NCI-H1694 treated with DMSO at 0.1 percent for 48 hours (cell line): ENCODE data around the gene PDE4D.

Source experiments
- DNase-seq: peaks from one replicate; lab custom pipeline; 2025; lab: John Stamatoyannopoulos, UW

PDE4D gene

DNA sequence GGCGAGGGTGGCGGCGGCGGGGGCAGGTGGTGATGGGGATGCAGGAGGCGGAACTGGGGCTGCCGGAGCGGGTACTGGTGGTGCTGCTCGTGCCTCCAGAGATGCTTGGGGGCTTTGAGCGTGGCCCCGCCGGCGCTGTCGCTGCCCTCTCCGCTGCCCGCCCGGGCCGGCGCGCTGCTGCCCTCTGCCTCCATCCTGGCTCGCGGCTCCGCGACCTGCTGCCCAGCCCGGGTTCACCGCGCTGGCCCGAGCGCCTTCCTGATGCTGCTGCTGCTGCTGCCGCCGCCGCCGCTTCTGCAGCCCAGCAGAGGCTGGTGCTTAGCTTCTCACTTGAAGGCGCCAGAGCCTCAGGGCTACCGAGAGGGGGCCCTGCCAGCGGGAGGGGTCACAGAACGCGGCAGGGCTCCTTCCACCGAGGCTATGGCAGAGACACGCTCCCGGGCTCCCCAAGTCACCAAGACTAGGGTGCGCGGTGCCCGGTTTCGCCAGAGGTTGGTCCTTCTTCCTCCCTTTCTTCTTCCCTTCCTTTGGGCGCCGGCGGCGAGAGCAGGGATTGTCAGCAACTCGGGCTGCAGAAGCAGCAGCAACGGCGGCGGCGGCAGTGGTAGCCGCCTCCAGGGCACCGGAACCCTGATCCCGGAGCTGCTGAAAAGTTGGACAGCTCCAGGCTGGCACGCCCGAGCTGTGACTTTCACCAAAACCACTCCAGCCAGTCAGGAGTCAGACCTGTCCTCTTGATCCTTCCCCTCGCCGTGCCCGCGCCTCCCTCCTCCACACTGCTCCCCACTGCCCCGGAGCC is at the start of gene PDE4D:
Gene PDE4D, minus strand, starts transcription at position 298 of the 799 bp plus-strand sequence.
- DNase-seq = peak; percentile 5

GRCh38 chr5:59937633-59938032 is 44.1 kb upstream of the PDE4D start:
- DNase-seq = no peak

- DNase-seq = peak; percentile 0
Observed at GRCh38 chr5:59923465-59923864, 29.9 kb upstream of the PDE4D start.

GRCh38 chr5:59922220-59922619 is 28.7 kb upstream of the PDE4D start:
- no peak for DNase-seq

- DNase-seq = no peak
Observed at GRCh38 chr5:59921816-59922215, 28.3 kb upstream of the PDE4D start.

DNA sequence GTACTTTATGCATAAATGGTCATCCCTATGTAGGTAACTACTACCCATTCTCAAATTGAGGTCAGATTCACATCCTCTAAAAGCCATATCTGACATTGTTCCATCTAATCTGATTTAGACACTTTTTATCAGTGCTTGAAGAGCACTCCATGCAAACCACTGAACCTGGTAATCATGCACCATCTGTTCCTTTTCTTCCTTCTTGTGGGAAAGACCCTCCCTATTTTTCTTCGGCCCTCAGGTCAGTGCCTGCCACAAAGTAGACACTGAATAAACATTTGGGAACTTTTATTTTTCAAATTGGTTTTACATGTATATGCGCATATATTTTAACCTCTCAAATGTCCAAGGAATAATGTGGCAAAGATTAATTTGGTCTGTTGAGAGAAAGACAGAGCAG is 26.0 kb upstream of the PDE4D start:
- DNase-seq = peak; percentile 0

DNA sequence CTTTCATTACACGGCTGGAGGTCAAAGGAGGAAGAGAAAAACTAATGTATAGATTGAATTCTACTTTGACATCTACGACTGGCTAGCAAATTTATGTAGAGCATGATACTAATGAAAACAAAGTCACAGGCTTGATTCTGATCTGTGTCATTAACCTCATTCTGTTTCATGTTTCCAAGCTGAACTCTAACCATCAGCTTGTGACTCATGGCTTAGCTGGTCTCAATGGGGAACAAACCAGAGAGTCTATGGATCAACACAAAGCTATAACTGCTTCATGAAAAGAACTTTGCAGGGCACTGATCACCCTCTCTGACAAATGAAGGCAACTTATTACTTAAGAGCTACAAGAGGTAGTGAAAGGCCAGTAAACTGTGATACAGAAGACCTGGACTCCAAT is 23.6 kb upstream of the PDE4D start:
- no peak for DNase-seq

GRCh38 chr5:59905188-59905587 is 11.7 kb upstream of the PDE4D start:
- DNase-seq = no peak

DNA sequence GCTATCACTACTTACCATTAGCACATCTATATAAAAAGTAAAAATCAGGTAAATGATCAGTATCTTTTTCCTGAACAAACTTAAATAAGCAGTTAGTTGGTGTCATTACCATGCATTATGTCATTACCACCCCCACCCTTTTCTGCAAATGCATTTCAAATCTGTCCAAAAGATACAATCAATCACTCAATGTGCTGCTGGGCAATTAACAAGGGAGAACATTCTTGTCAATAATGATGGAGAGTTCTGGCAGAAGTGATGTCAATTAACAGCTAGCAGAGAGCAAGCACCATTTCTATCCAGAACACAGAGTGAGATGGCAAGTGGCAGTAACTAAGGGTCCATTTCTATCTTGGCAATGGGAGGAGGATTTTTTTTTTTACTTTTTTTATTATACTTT is 3.5 kb upstream of the PDE4D start:
- no peak for DNase-seq

DNA sequence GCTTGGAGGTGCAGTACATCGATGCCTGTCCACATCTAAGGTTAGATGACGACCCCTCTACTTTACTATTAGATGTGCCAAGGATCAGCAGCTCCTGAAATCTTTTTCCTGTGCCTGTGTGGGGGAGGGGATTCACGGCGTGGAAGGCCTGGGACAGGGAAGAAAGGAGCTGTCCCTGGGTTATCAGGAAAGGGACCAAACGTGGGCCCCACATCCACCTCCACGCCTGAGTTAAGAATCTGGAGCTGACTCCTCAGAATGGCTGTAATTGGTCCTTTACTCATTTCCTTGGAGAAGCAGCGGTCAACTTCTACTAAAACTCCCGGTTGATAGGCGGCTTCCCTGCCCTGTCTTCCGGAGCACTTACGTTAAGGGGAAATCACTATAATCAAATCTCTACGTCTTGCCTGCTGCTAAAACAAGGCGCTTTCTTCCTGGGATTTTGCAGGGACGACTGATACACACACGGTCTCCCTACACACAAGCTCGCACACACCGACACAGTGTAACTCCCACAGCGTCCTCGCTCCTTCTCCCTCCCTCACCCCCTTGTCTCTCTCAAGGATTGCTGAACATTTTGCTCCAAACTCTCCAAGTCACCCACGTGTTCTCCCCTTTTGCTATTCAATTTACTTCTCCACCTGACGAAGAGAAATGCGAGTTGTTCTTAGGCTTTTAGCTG is 1.4 kb downstream of the PDE4D start:
- DNase-seq = no peak

- no peak for DNase-seq
Observed at GRCh38 chr5:59887274-59887673, 6.3 kb downstream of the PDE4D start.

GRCh38 chr5:59874675-59875074 is 18.9 kb downstream of the PDE4D start:
- no peak for DNase-seq

- no peak for DNase-seq
Observed at GRCh38 chr5:59873113-59873512, 20.4 kb downstream of the PDE4D start.

- DNase-seq = no peak
Observed at GRCh38 chr5:59866661-59867060, 26.9 kb downstream of the PDE4D start.

DNA sequence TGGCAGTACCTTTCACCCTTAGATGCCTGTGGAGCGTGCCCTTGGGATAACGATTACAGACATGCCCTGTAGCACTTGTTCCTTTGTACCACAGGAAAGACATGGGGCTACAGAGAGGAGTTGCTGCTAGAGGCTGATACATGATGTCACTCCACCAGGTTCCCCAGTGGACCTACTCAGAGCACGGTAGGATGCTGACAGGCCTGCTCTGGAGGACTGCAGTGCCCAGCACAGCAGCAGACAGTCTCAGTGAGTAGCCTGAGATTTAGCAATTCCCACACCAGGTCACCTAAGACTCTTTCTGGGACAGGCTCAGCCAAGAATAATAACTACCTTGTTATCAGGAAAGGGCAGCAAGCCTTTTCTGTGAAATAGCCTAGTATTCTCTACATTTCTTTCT is 28.8 kb downstream of the PDE4D start:
- DNase-seq = no peak

DNA sequence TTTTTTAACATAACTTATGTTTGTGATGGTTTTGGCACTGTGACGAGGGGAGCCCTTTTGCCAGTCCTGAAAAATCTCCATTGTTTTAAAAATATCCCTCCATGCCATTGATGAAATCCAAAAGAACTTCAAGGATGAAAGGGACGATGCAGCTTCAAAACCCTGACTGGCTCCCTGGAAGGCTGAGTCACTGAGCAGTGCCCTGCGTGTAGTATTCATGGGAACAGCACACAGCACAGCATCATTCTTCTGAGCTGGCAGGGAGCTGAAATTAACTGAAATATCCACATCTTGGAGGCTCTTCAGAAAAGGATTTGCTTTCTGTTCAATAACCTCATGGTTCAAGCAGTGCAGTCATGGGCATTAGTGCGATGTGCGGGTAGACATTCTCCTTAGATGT is 29.7 kb downstream of the PDE4D start:
- DNase-seq = no peak

DNA sequence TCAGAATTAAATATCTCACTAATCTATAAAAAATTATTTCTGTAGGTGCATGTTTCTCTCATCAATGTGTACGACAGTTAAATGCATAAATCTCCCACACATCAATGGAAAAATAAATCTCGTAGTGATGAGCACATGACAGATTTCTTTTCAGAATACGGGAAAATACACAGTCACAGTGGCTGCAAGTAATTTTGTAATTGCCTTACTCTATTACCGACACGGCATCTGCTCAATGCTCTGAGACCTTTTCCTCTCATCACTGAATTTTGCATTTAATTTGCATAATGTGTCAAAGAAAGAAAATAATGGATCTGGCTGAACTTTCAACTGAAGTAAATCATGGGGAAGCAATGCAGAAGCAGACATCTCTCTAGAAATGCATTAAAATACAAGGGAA is 37.2 kb downstream of the PDE4D start:
- DNase-seq = no peak

DNA sequence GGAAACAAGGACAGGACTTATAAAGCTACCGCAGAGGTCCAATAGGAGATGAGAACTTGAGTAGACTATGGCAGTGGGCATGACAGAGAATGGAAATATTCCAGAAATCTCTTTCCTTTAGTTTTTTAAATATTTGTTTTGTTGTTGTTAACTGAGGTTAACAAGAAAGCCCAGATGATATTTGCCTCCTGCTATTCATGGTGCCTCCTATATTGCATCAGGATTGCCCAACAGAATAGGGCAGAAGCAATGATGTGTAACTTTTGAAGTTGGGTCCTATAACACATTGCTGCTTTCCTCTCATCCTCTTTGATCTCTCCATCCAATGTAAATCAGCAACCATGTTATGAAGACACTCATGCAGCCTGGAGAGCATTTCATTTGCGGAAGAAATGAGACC is 42.8 kb downstream of the PDE4D start:
- DNase-seq = no peak

DNA sequence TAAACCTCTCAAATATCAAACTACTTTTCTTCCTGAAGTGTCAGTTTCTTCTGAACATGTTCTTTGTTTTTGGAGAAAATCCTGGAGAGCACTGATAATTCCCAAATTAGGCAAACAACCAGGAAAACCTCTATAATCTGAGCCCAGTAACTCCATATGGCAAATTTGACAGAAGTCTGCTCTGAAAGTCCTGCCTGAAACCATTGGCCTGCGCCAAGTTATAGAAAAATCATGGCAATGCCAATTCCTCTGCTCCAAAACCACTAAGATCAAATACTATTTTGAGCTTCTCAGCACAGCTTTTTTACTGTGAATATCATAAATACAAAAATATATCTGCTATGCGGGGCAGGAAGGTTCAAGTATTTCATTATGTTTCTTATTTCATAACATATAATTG is 45.9 kb downstream of the PDE4D start:
- DNase-seq = no peak

DNA sequence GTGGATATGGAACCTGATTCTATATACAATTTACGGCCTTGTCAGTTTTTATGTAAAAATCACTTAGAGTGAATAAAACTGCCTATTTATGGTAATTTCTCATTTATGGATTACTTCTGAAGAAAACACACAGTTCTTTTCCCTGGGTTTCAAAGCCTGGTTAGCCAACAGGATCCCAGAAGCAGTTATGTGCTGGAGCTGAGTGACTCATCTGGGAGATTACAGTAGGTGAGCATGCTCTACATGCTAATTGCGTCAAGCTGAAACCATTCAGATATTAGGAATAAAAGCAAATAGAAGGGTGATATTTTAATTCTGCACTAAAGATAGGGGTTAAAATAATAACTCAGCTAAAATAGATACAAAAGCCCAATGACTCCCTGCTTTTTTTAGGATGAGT is 47.8 kb downstream of the PDE4D start:
- no peak for DNase-seq

GRCh38 chr5:59843511-59844213 is 49.9 kb downstream of the PDE4D start:
- DNase-seq = no peak

- no peak for DNase-seq
Observed at GRCh38 chr5:59842999-59843398, 50.5 kb downstream of the PDE4D start.

GRCh38 chr5:59840200-59840601 is 53.3 kb downstream of the PDE4D start:
- DNase-seq = no peak
